A549 (cell line): ENCODE results near the gene SIGLEC8. TPM values are rescaled to one million over a fixed set of nuclear protein-coding genes. Genes with fewer than 3 reads are reported as not detected.

ENCODE experiments used
- ATAC-seq, 2 experiments: fragments of 200-7000 bp in 1 of 2; fragments of >200 bp in 1 of 2; cut with Nextera tagmentation in 1 of 2; cut with Tn5 transposase in 1 of 2; 3 replicates each; pipeline versions ENCODE4 v1.8.0 to v1.9.1; 2018 to 2020; ENCODE audit warnings: mild to moderate bottlenecking in 1 of 2, moderate library complexity in 1 of 2
- CTCF ChIA-PET: fragments of 300-600 bp; sonication (Branson Sonifier 250); formaldehyde crosslinking; extraction: SDS; loops from one replicate; lab custom pipeline; 2021; ENCODE audit warnings: antibody characterized with exemption, inconsistent platforms; lab: Yijun Ruan, JAX
- POLR2A ChIA-PET: fragments of 350-600 bp; formaldehyde crosslinking; extraction: SDS; loops from one replicate; lab custom pipeline; 2021; ENCODE audit warnings: antibody characterized with exemption, inconsistent platforms; lab: Yijun Ruan, JAX
- DNase-seq, 2 experiments: peaks; one replicate each; pipeline versions ENCODE4 v3.0.0 to v3.0.0-alpha.2; 2011 to 2016; ENCODE audit warnings: low read depth in 1 of 2, low spot score in 1 of 2
- FAIRE-seq: peaks from 2 replicates; lab custom pipeline; 2011; peaks lifted over from hg19 to GRCh38; lab: Jason Lieb, UNC
- H3K27ac ChIP-seq, 2 experiments: fragments of >200 bp; sonication (Bioruptor Twin); formaldehyde crosslinking; 3 replicates each; pipeline ENCODE4 v1.5.1; 2016 to 2017
- H3K4me1 ChIP-seq: fragments of >200 bp; sonication (Bioruptor Twin); formaldehyde crosslinking; 3 replicates; pipeline ENCODE4 v1.6.1; 2016
- H3K4me2 ChIP-seq: fragments of >200 bp; sonication (Bioruptor Twin); formaldehyde crosslinking; 3 replicates; pipeline ENCODE4 v1.6.1; 2016
- H3K4me3 ChIP-seq: fragments of >200 bp; sonication (Bioruptor Twin); formaldehyde crosslinking; 3 replicates; pipeline ENCODE4 v1.5.1; 2016
- H3K9me3 ChIP-seq: fragments of >200 bp; sonication (Bioruptor Twin); formaldehyde crosslinking; 3 replicates; pipeline ENCODE4 v1.6.1; 2016
- ATOH8 ChIP-seq: fragments of 250-450 bp; sonication (Bioruptor Pico); IDR thresholded peaks from 2 replicates; pipeline ENCODE4 v1.5.0; 2020; ENCODE audit warnings: low read depth, mild to moderate bottlenecking, moderate library complexity
- CBX8 ChIP-seq: fragments of 200-600 bp; sonication (generic); IDR thresholded peaks from 2 replicates; pipeline ENCODE4 v1.6.1; 2016
- CEBPB ChIP-seq, 2 experiments: fragments of >200 bp in 1 of 2; sonication (Bioruptor Twin) in 1 of 2; formaldehyde crosslinking in 1 of 2; IDR thresholded peaks; 2 replicates each; pipeline ENCODE4 v1.6.1; 2012 to 2016
- CHD4 ChIP-seq: fragments of 200-600 bp; sonication (generic); IDR thresholded peaks from 2 replicates; pipeline ENCODE4 v1.6.1; 2016; ENCODE audit warnings: antibody characterized with exemption, mild to moderate bottlenecking, borderline replicate concordance
- E2F6 ChIP-seq: IDR thresholded peaks from 2 replicates; pipeline ENCODE4 v1.6.1; 2012; ENCODE audit warnings: low read depth, borderline replicate concordance
- ELK1 ChIP-seq: fragments of 150-350 bp; IDR thresholded peaks from 2 replicates; pipeline ENCODE4 v1.6.1; 2014; ENCODE audit warnings: low read depth, mild to moderate bottlenecking, low read length
- HDAC2 ChIP-seq: fragments of 200-600 bp; sonication (generic); IDR thresholded peaks from 2 replicates; pipeline ENCODE4 v1.6.1; 2016
- HES2 ChIP-seq: fragments of >200 bp; sonication (Bioruptor Twin); formaldehyde crosslinking; IDR thresholded peaks from 2 replicates; pipeline ENCODE4 v1.6.1; 2016
- HMGXB4 ChIP-seq: fragments of 250-450 bp; sonication (Bioruptor Pico); IDR thresholded peaks from 2 replicates; pipeline ENCODE4 v1.5.0; 2021; ENCODE audit warnings: mild to moderate bottlenecking, moderate library complexity, borderline replicate concordance
- KDM1A ChIP-seq: fragments of 200-600 bp; sonication (generic); IDR thresholded peaks from 2 replicates; pipeline ENCODE4 v1.6.1; 2016; ENCODE audit warnings: low read depth, mild to moderate bottlenecking
- KDM5A ChIP-seq: fragments of 200-600 bp; sonication (generic); IDR thresholded peaks from 2 replicates; pipeline ENCODE4 v1.6.1; 2016; ENCODE audit warnings: antibody characterized with exemption, mild to moderate bottlenecking
- NPAS2 ChIP-seq: fragments of 250-450 bp; sonication (Bioruptor Pico); IDR thresholded peaks from 2 replicates; pipeline ENCODE4 v1.8.0; 2022; ENCODE audit warnings: mild to moderate bottlenecking, moderate library complexity, borderline replicate concordance
- NR3C1 ChIP-seq: fragments of >200 bp; sonication (Bioruptor Twin); formaldehyde crosslinking; IDR thresholded peaks from 3 replicates; pipeline ENCODE4 v1.6.1; 2017
- POLR2A ChIP-seq: IDR thresholded peaks from 2 replicates; pipeline ENCODE4 v1.6.1; 2012; ENCODE audit warnings: mild to moderate bottlenecking, low read length
- RARB ChIP-seq: fragments of 250-450 bp; sonication (Bioruptor Pico); IDR thresholded peaks from 2 replicates; pipeline ENCODE4 v1.8.0; 2021; ENCODE audit warnings: mild to moderate bottlenecking, moderate library complexity
- RFX5 ChIP-seq: fragments of 450-650 bp; IDR thresholded peaks from 2 replicates; pipeline ENCODE4 v1.7.1; 2014; ENCODE audit warnings: antibody characterized with exemption, mild to moderate bottlenecking, moderate library complexity
- SREBF2 ChIP-seq: fragments of 450-650 bp; IDR thresholded peaks from 2 replicates; pipeline ENCODE4 v1.6.1; 2014; ENCODE audit warnings: mild to moderate bottlenecking, moderate library complexity
- ZFP36 ChIP-seq: fragments of 450-650 bp; IDR thresholded peaks from 2 replicates; pipeline ENCODE4 v1.6.1; 2014; ENCODE audit warnings: borderline replicate concordance; ENCODE audit not compliant: partially characterized antibody
- ZNF302 ChIP-seq: fragments of 250-450 bp; sonication (Bioruptor Pico); IDR thresholded peaks from 2 replicates; pipeline ENCODE4 v1.9.0; 2021; ENCODE audit warnings: inconsistent platforms, mild to moderate bottlenecking, moderate library complexity
- WGBS: methylation state at CpG from one replicate; pipeline ENCODE4 v1.1.6; 2017; ENCODE audit errors: missing lambda C conversion rate; 5-methylcytosine and 5-hydroxymethylcytosine counted together
- polyA plus RNA-seq, 4 experiments: library from polyadenylated mRNA; depleted of rRNA in 3 of 4; stranded (reverse); fragments of >200 nt; fragmentation: RNase III in 1 of 4; extraction: RNeasy Plus Mini Kit Qiagen cat#74134 plus additional on column Dnase treatment in 1 of 4; gene quantifications; 2 replicates in 3 of 4; 3 replicates in 1 of 4; pipeline ENCODE4 v1.2.3, GENCODE V29; 2011 to 2017

SIGLEC8 gene
- polyA plus RNA-seq, 2 of the 4 experiments (the other 2 are of a cell fraction), result not detected

GRCh38 chr19:51433043-51433442 lies 25.2 kb downstream of the SIGLEC8 start:
- no peaks in the 10 kb centered on the region for H3K9me3 ChIP-seq
- DNase-seq, result no peak
- H3K27ac ChIP-seq, result no peak overlapping the region
- H3K4me2 ChIP-seq, result no peak overlapping the region
- H3K4me1 ChIP-seq, result no peaks in the 10 kb centered on the region
- WGBS, result 6% methylated on average over 4 of the region's 4 CpGs
- peak; percentile 28 for FAIRE-seq
- no peak for TF ChIP-seq ATOH8 (CRISPR knock-in tag)
- no peak for TF ChIP-seq RARB (CRISPR knock-in tag)
- no peak for TF ChIP-seq RFX5
- TF ChIP-seq POLR2A, result no peak
- no peak for TF ChIP-seq CEBPB (IDR thresholded peaks at IDR 0.05)
- TF ChIP-seq CHD4, result no peak
- no peak for TF ChIP-seq ZNF302 (CRISPR knock-in tag)
- TF ChIP-seq HMGXB4 (CRISPR knock-in tag), result no peak
- TF ChIP-seq HDAC2, result no peak
- TF ChIP-seq E2F6, result no peak
- no peak for ATAC-seq
- H3K4me3 ChIP-seq, result no peak overlapping the region
- ChIA-PET CTCF (interaction anchor here (0.9 to 2.1 kb wide), 2 partner anchors 11 to 40 kb away, joined by 4 to 10 read pairs; no protein-coding TSS in a partner anchor), POLR2A (no interaction called here)

GRCh38 chr19:51431124-51431523 lies 27.1 kb downstream of the SIGLEC8 start:
- ChIA-PET CTCF (interaction anchor here (1.5 kb wide), 1 partner anchor 10 kb away, joined by 8 read pairs; no protein-coding TSS in a partner anchor), POLR2A (no interaction called here)
- DNase-seq (no peak), FAIRE-seq (no peak), ATAC-seq (no peak)
- Histone ChIP-seq H3K4me3 (no peak overlapping the region), H3K4me1 (no peaks in the 10 kb centered on the region), H3K4me2 (no peak overlapping the region), H3K9me3 (no peaks in the 10 kb centered on the region), H3K27ac (no peak overlapping the region)
- TF ChIP-seq HDAC2 (no peak), ELK1 (no peak), NPAS2 (CRISPR knock-in tag) (no peak), NR3C1 (no peak), CBX8 (no peak), SREBF2 (no peak), HES2 (no peak), HMGXB4 (CRISPR knock-in tag) (no peak), ZFP36 (no peak), CEBPB (IDR thresholded peaks at IDR 0.05) (no peak), KDM1A (no peak), ZNF302 (CRISPR knock-in tag) (no peak), RARB (CRISPR knock-in tag) (no peak), E2F6 (no peak), KDM5A (no peak), ATOH8 (CRISPR knock-in tag) (no peak)
- WGBS, result 8% methylated on average over 3 of the region's 3 CpGs
